Endometrium (tissue), 2 donors: ENCODE measurements around the gene DNAJC4.

Experiments used
- FAIRE-seq: peaks from 2 replicates; lab custom pipeline; 2012; peaks lifted over from hg19 to GRCh38; lab: Jason Lieb, UNC
- donor health status: control.
- donor health status: control.

The DNAJC4 gene

GRCh38 chr11:64278576-64279190, 48.3 kb downstream of the DNAJC4 start:
- no peak for FAIRE-seq

GRCh38 chr11:64281957-64282770, 51.8 kb downstream of the DNAJC4 start:
- no peak for FAIRE-seq

GRCh38 chr11:64283092-64283491, 52.7 kb downstream of the DNAJC4 start:
- FAIRE-seq, result no peak
